ENCODE measurements around the gene SPZ1. TPM values are rescaled to one million over a fixed set of nuclear protein-coding genes. Genes with fewer than 3 reads are reported as not detected.
"Not testable (repeated sequence)": the region's sequence is repeated elsewhere in the genome, so short reads cannot be mapped to it uniquely, and the experiment has no call there.

The SPZ1 gene, protein sequence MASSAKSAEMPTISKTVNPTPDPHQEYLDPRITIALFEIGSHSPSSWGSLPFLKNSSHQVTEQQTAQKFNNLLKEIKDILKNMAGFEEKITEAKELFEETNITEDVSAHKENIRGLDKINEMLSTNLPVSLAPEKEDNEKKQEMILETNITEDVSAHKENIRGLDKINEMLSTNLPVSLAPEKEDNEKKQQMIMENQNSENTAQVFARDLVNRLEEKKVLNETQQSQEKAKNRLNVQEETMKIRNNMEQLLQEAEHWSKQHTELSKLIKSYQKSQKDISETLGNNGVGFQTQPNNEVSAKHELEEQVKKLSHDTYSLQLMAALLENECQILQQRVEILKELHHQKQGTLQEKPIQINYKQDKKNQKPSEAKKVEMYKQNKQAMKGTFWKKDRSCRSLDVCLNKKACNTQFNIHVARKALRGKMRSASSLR
- total RNA-seq (2014; rRNA removed; shearing (Covaris generic)): not detected in 2 replicates

DNA sequence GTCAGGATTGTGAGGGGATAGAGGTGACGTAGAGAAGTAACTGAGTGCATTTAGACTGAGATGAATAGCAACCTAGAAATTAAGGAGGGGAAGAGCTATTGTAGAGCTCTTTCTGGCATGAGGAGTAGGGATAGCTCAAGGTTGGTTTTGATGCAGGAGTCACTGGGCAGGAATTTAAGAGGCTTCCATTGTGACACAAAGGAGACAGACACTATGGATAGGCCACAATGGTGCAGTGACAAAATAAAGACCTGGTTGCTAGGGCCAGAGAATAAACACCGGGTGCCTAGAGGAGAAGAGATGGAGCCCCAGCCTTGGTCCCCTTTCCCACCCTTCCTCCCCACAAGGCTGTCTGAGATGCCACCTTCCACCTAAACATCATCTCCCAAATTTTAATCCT is at the start of gene SPZ1:
Gene SPZ1, plus strand, starts transcription at position 301 of the 400 bp plus-strand sequence. CDS start 214 bp downstream, outside the sequence.
- DNase-seq (ENCODE audit: low read depth): no peak

DNA sequence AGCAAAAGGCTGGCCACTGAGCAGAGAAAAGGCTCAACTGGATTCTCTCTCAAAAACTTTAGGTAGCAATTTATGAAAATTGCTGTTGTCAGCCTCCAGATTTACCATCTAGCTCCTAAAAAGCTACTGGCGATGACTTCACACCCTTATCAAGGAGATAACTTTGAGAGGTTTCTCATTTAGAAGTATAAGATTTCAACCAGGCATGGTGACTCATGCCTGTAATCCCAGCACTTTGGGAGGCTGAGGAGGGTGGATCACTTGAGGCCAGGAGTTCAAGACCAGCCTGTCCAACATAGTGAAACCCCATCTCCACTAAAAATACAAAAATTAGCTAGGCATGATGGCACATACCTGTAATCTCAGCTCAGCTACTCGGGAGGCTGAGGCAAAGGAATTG is 49.3 kb upstream of the SPZ1 start:
- peak; percentile 35 for DNase-seq (ENCODE audit: low read depth)

DNA sequence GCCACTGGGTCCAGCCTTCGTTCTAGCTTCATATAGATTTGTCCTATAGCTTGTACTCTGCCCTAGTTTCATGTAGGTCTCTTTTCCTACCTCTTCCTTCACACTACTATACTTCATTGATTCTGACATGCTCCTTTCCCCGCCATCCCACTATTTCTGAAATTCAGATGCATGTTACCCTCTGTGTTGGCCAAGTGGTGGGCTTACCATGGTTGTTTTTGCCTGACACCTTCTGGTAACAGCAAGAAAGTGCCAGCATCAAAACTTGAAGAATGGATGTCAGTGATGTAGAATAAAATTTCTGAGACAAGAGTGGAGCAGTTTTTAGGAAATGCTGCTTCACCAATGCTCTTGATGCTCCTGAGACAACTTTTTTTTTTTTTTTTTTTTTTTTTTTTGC is 44.5 kb upstream of the SPZ1 start:
- DNase-seq (ENCODE audit: low read depth): no peak

DNA sequence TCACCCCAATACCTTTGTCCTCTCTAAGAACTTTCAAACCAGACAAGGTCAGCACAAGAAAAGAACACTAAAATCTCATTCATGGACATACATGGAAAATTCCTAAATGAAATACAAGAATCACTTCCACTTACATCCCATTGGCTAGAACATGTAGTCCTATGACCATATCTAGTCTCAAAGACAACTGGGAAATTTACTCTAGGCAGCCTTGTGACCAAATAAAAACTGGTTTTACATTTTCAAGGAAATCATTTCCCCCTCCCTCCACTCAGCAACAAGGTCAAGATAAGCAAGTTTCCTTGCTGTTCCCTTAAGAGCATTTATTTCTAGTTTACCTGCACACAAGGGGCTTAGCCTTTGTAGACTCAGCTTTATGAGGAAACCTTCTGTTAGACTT is 43.6 kb upstream of the SPZ1 start:
- no peak for DNase-seq (ENCODE audit: low read depth)

DNA sequence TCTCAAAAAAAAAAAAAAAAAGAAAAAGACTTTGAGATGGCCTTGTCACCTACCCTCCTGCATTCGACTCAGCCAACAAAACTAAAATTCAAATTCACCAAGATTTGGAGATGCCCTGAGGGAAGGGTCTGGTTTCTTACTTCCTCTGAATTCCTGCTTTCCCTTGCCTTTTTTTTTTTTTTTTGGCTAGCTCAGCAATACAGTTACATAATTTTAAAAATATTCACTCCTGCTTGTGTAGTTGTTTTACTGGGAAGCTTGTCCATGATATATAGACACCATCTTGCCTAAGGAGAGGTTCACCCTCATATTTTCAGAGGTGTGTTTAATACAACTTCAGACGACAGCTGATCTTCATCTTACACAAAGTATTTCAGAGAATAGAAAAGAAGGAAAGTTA is 42.6 kb upstream of the SPZ1 start:
- no peak for DNase-seq (ENCODE audit: low read depth)

DNA sequence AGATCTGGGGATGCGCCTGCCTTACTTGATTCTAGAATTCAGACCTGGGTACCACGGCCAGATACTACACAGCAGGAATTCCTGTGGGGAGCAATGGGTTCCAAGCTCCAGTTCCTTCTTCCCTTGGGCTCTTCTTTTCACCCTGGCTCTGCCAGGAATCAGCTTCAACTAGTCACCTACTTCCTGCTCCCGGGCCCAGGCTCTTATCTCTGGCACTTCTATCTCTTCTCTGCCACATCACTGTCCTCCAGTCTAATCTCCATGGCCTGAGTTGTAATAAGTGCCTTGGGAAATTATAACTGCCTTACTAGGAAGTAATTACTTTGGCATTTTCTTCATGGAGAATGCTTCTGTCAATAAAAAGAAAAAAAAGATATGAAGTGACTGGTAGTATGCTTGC is 37.7 kb upstream of the SPZ1 start:
- no peak for DNase-seq (ENCODE audit: low read depth)

DNA sequence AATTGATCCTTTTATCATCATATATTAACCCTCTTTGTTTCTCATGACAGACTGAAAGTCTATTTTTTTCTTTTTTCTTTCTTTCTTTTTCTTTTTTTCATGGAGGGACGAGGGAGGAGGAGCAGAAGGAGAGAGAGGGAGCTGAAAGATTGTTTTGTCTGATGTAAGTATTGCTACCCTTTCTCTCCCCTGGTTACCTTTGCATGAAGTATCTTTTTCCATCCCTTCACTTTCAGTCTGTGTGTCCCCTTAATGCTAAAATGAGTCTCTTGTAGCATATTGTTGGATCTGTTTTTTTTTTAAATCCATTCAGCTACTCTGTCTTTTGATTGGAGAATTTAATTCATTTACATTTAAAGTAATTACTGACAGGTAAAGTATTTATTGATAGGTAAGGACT is 36.4 kb upstream of the SPZ1 start:
- no peak for DNase-seq (ENCODE audit: low read depth)

DNA sequence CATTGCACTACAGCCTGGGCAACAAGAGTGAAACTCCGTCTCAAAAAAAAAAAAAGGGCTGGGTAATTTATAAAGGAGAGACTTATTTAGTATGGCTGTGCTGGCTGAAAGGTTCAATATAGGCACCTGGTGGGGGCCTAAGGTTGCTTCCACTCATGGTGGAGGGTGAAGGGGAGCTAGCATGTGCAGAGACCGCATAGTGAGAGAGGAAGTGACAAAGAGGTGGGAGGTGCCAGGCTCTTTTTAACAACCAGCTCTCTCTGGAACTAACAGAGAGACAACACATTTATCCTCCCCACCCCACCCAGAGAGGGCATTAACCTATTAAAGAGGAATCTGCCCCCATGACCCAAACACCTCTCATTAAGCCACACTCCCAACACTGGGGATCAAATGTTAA is 35.1 kb upstream of the SPZ1 start:
- DNase-seq (ENCODE audit: low read depth): no peak

DNA sequence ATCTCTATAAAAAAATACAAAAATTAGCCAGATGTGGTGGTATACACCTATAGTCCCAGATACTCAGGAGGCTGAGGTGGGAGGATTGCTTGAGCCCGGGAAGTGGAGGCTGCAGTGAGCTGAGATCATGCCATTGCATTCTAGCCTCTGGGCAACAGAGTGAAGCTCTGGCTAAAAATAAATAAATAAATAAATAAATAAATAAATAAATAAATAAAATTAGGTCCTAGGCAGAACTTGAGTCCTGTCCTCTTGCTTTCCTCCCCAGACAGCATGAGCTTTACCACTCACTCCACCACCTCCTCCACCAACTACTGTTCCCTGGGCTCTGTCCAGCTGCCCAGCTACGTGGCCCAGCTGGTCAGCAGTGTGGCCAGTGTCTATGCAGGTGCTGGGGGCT is 31.6 kb upstream of the SPZ1 start:
- no peak for DNase-seq (ENCODE audit: low read depth)

DNA sequence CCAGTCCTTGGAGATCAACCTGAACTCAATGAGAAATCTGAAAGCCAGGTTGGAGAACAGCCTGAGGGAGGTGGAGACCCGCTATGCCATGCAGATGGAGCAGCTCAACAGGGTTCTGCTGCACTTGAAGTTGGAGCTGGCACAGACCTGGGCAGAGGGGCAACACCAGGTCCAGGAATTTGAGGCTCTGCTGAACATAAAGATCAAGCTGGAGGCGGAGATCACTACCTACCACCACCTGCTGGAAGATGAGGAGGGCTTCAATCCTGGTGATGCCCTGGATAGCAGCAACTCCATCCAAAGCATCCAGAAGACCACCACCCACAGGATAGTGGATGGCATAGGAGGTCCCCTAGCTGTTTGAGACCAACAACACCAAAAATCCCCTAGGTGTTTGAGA is 30.5 kb upstream of the SPZ1 start:
- no peak for DNase-seq (ENCODE audit: low read depth)

DNA sequence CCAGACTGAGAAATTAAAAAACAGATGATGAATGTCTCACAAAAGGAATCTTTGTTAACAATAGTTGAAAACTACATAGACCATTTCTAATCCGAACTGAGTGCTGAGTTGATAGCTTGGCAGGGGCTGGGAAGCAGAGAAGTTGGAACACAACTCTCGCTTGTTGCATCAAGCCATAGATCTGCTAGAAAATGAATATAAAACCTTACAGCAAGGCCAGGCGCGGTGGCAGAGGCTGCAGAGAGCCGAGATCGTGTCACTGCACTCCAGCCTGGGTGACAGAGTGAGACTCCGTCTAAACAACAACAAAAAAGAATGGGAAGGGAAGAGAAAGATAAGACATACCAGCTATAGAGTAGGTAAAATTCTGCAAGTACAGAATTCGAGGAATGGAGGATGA is 28.0 kb upstream of the SPZ1 start:
- no peak for DNase-seq (ENCODE audit: low read depth)

DNA sequence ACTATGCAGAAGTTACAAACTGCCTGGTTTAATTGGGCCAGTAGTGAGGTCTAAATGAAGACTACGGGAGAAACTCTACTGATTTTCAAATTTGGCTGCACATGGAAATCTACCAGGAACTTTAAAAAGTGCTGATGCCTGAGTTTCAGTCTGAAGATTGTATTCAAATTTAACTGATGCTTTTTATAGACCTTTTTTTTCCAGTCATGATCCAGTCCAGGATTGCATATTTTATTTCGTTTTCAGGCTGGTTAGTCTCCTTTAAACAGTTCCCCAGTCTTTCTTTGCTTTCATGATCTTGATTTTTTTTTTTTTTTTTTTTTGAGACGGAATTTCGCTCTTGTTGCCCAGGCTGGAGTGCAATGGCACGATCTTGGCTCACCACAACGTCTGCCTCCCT is 23.7 kb upstream of the SPZ1 start:
- DNase-seq (ENCODE audit: low read depth): no peak

DNA sequence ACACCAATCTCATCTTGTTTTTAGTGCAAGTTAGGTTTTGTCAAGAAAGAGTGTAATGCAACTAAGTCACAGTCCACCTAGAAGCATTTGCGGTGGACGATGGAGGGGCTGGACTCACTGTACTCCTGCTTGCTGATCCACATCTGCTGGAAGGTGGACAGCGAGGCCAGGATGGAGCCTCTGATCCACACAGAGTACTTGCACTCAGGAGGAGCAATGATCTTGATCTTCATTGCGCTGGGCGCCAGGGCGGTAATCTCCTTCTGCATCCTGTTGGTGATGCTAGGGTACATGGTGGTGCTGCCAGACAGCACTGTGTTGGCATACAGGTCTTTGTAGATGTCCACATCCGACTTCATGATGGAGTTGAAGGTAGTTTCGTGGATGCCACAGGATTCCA is 20.2 kb upstream of the SPZ1 start:
- DNase-seq (ENCODE audit: low read depth): no peak

DNA sequence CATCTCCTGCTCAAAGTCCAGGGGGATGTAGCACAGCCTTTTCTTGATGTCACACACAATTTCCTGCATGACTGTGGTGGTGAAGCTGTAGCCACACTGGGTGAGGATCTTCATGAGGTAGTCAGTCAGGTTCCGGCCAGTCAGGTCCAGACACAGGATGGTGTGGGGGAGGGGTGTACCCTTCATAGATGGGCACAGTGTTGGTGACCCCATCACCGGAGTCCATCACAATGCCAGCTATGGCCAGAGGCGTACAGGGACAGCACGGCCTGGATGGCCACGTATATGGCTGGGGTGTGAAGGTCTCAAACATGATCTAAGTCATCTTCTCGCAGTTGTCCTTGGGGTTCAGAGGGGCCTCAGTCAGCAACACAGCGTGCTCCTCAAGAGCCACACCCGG is 19.7 kb upstream of the SPZ1 start:
- DNase-seq (ENCODE audit: low read depth): no peak

DNA sequence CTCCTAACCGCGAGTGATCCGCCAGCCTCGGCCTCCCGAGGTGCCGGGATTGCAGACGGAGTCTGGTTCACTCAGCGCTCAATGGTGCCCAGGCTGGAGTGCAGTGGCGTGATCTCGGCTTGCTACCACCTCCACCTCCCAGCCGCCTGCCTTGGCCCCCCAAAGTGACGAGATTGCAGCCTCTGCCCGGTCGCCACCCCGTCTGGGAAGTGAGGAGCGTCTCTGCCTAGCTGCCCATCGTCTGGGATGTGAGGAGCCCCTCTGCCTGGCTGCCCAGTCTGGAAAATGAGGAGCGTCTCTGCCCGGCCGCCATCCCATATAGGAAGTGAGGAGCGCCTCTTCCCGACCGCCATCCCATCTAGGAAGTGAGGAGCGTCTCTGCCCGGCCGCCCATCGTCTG is 19.0 kb upstream of the SPZ1 start:
- not testable (repeated sequence) for DNase-seq (ENCODE audit: low read depth)

DNA sequence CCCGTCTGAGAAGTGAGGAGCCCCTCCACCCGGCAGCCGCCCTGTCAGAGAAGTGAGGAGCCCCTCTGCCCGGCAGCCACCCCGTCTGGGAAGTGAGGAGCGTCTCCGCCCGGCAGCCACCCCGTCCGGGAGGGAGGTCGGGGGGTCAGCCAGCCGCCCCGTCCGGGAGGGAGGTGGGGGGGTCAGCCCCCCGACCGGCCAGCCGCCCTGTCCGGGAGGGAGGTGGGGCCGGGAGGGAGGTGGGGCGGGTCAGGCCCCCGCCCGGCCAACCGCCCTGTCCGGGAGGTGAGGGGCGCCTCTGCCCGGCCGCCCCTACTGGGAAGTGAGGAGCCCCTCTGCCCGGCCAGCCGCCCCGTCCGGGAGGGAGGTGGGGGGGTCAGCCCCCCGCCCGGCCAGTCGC is 18.5 kb upstream of the SPZ1 start:
- not testable (repeated sequence) for DNase-seq (ENCODE audit: low read depth)

DNA sequence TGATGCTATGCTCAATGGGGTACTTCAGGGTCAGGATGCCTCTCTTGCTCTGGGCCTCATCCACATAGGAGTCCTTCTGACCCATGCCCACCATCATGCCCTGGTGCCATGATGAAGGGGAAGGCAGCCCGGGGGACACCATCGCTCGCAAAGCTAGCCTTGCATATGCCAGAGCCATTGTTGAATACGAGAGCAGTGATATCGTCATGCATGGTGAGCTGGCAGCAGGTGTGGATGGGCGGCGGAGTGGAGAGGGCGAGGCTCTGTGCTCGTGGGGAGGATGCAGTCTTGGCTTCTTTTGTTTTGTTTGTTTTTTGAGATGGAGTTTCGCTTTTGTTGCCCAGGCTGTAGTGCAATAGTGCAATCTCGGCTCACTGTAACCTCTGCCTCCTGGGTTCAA is 17.2 kb upstream of the SPZ1 start:
- DNase-seq (ENCODE audit: low read depth): no peak

DNA sequence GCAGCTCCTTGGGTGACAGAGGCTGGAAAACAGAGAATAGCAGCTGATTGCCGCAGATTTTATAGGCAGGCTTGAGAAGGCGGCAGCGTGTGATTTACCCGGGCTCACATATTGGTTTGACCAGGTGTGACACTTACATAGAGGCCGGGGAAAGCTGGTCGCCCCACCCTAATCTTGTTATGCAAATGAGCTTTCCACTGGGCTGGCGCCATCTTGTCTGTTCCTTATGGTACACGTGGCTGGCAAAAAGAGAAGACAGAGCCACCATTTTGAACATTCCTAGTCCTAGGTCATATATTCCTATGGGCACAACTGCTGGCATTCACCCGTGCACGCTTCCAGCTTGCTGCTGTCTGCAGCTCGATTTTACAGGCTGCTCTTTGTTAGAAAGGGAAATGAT is 11.3 kb upstream of the SPZ1 start:
- DNase-seq (ENCODE audit: low read depth): peak; percentile 7

DNA sequence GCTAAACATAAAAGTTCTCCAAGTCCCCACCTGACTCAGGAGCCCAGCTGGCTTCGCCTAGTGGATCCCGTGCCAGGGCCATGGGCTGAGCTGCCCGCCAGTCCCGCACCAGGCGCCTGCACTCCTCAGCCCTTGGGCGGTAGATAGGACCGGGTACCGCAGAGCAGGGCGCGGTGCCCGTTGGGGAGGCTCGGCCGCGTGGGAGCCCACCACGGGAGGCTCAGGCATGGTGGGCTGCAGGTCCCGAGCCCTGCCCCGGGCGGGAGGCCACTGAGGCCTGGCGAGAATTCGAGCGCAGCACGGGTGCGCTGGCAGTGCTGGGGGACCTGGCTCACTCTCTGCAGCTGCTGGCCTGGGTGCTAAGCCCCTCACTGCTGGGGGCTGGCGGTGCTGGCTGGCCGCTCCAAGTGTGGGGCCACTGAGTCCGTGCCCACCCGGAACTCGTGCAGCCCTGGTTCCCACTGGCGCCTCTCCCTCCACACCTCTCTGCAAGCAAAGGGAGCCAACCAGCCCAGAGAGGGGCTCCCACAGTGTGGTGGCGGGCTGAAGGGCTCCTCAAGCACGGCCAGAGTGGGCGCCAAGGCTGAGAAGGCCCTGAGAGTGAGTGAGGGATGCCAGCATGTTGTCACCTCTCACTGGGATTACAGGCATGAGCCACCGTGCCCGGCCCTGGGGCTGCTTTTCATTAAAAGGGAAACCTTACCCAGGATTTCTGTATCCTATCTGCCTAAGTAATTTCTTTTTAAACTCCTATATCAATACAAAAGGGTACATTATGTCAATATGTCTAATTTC is 9.7 kb upstream of the SPZ1 start:
- DNase-seq (ENCODE audit: low read depth): no peak

DNA sequence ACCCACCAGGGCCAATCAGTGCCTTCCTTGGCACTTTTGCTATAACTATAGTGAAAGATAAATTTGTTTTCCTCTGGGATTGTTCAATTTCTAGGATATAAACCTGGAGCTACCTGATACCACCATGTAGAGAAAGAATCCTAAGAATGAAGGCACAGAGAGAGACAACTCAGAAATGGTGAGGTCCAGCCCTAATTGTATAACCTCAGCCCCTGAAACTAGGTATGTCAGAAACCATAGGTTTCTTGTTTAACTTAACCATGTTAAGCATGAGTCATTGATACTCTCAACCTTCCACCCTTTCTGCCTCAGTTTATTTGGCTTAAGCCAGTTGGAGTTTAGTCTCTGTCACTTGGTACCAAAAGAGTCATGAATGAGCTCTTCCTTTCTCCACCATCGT is 4.6 kb upstream of the SPZ1 start:
- no peak for DNase-seq (ENCODE audit: low read depth)

DNA sequence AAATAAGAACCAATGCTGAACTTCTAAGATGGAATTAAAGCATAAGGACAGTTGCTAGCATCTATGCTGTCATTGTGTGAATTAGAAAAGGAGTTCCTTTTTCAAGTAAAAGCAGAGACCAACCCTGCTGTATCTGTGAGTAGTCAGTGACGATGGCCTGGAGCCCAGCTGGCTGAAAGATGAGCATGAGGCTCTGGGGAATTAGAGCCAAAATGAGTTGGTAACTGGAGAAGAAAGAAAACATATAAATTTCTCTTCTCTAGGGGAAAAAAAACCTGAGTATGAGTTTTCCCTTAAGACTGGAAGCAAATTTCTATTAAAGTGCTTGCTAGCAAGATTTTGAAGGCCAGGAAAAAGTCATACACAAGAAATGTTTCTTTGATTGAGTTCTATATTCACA is 1.6 kb upstream of the SPZ1 start:
- DNase-seq (ENCODE audit: low read depth): no peak

DNA sequence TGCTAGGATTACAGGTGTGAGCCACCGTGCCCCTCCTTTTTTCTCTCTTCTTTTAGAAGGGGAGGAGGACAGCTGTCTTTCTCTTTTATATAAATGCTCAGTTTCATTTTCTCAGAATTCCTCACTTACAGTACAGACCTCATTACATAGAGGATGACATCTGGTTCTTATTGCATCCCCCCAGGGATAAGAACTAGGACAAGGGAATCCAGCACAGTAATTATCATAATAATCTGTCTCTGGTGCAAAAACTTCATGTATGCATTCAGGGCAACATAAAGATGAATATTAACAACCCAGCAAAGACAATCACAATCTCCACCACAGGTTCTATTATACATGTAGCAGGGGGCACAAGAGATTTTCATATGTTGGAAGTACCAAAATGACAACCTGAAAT is 5.1 kb downstream of the SPZ1 start:
- DNase-seq (ENCODE audit: low read depth): no peak

DNA sequence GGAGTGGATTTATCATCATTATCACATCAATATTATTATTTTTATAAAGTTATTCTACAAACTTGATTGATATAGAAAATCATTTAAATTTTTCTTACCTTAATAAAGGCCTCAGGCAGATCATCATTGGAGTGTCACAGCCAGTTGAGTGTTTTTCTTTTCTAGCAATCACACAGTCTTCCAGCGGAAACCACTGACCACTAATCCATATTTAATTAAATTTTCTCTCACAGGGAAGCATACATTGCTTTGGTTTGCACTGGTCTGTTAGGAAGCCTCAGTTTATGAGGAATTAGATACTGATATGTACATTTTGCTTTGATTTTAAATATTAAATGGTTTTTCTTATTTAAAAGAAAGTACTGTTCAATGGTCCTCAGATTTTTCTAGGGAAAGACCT is 6.7 kb downstream of the SPZ1 start:
- DNase-seq (ENCODE audit: low read depth): peak; percentile 7

All from Daoy (cell line).